Pons (tissue), 1 donor: ENCODE results near the gene LRRIQ1.
A peak's percentile ranks its signal among the peaks of the same experiment; 100 is the strongest.
"Not testable (repeated sequence)": the region's sequence is repeated elsewhere in the genome, so short reads cannot be mapped to it uniquely, and the experiment has no call there.

Experiments
- DNase-seq: peaks from one replicate; pipeline ENCODE4 v3.0.0-alpha.2; 2016; ENCODE audit warnings: low spot score

Gene LRRIQ1

DNA sequence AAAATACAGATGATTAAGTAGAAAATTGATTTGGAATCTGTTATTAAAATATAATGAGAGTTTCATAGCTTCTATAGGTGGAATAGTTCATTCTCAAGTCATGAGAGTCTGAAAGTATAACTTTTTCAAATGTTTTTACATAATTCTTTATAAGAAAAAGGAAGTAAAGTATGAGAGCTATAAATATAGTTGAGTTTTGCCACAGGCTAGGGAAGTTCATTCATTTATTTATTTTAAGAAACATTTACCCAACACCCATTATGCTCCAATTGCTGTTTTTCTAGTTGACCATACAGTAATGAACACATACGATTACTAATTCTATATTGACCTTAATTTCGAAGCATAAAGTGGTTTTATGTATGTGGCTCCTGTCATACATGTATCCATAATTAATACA lies 24.8 kb downstream of the LRRIQ1 start:
- DNase-seq = no peak

DNA sequence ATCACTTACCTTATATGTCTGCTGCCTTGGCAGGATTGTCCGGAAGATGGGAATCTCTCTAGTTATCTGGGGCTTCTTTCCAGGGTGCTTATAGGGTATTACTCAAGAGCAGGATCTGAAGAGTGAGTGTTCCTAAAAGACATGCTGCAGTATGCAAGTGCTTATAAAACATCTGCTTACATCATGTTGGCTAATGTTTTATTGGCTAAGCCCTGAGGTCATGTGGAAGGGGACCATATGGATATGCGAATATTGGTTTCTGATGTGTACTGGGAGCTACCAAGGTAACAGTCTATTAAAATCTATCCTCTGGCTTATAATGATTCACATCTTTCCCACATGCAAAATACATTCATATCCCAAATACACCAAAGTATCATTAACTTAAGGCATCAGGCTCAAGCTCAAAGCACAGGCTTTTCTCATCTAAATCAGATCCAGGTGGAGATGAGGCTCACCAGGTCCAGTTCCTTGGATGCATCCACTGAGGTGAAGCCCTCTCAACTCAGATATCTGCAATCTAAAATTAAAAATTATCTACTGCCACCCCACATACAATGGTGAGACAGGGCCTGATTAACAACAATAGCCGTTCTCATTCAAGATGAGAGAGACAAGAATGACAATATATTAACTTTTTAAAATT lies 29.8 kb downstream of the LRRIQ1 start:
- no peak for DNase-seq

DNA sequence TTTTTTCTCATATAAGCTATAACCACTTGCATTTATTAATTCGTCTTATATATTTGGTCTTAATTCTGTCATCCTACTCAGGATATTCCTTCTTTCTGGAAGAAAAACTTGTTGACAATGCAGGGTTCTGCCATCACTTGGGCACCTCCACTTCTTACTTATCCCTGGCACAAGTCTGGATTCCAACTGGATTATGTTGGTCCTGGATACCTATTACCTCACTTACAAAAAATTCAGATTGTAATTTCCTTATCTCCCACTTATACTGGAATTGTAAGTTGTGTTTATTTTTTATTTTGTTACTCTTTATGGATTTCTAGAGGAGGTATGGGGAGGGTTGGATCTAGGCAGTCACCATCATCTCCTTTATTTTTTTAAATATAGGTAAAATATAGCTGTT lies 36.7 kb downstream of the LRRIQ1 start:
- DNase-seq = no peak

DNA sequence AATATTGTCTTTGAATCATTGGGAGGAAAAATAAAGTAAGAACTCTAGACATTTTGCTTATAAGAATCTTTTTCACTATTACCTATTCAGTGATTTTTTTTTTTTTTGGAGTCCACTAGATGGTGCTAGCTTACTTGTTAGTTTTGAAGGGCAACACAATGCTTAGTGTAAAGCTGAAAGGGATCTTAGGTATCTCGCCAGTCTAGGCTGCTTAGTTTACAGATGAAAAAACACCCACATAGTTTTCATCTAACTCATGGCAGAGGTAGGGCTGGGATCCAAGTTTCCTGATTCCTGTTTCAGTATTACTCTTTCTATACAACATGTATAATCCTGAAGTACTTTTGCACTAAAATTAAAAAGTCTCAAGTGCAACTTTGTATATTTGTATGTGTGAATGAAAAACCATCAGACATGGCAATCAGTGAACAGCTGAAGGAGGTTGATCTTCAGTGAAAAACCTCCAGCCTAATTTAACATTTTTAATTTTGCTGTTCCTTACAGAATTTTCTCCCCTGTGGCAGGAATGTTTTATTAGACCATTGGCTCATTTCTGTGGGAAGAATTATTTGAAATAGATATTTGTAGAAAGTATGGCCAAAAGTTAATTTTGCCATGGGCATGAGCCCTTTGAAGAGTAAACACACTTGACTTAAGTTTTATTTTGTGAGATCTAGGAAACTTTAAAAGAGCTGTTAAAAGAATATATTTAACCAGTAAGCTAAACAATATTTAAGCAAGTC lies 40.7 kb downstream of the LRRIQ1 start:
- peak; percentile 76 for DNase-seq

DNA sequence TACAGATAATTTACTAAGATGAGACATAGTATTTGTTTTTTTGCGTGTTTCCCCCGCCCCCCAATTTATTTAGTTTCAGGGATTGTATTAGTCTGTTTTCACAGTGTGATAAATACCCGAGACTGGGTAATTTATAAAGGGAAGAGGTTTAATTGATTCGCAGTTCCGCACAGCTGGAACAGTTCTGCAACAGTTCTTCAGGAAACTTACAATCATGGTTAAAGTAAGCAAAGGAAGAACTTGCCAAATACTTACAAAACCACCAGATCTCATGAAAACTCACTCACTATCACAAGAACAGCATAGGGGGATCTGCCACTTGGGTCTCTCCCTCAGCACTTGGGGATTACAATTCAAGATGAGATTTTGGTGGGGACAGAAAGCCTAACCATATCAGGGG lies 48.9 kb downstream of the LRRIQ1 start:
- DNase-seq = no peak

DNA sequence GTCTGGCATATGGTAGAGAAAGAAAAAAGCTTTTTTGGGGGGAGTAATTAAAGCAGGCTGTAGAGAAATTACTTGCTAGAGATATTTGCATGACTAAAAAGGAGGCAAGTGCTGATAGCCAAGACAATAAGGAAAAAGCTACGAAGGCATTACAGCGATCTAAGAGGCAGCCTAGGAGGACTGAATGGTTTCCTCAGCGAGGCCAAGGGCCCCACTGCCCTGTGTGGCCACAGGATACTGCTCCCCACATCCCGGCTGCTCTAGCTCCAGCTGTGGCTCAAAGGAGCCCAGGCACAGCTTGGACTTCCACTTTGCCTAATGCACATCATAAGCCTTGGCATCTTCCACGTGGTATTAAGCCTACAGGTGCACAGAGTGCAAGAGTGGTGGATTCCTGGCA lies 53.6 kb downstream of the LRRIQ1 start:
- no peak for DNase-seq

DNA sequence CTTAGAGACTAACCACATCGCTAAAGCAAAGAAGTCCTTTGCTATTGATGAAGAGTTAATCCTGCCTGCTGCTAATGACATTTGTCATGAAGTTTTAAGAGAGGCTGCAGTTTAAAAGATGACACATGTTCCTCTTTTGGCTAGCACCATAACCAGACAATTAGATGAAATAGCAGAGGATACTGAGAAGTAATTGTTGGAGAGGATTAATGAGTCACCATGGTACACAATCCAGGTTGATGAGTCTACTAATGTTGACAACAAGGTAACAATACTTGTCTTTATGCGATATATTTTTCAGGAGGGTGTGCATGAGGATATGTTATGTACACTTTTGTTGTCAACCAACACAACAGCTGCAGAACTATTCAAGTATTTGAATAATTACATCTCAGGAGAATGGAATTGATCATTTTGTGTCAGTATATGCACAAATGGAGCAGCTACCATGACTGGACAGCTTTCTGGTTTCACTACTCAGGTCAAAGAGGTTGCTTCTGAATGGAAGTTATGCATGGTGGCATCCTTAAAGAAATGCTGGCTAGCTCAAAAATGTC lies 56.7 kb downstream of the LRRIQ1 start:
- no peak for DNase-seq

DNA sequence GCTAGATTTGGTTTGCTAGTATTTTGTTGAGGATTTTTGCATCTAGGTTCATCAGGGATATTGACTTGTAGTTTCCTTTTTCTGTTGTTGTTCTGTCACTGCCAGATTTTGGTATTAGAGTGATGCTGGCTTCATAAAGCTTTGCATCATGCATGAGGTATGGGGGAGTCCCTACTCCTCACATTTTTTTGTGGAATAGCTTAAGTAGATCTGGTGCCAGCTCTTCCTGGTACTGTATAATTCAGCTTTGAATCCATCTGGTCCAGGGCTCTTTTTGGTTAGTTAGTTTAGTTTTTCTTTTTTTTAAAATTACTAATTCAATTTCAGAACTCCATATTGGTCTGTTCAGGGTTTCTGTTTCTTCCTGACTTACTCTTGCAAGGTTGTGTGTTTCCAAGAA lies 59.4 kb downstream of the LRRIQ1 start:
- no peak for DNase-seq

DNA sequence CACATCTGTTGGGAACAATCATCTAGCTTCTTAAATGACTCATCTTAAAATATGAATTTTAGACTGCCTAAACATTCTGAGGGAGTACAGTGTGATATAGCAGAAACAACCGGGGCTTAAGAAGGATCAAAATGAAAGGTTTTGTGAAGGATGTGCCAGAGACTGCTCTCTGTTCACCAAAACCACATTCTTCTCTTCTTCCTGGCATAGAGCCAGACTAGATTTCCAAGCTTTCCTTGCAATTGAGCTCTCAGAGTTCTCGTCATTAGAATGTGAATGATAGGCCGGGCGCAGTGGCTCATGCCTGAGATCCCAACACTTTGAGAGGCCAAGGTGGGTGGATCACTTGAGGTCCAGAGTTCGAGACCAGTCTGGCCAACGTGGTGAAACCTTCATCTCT lies 94.5 kb downstream of the LRRIQ1 start:
- no peak for DNase-seq

DNA sequence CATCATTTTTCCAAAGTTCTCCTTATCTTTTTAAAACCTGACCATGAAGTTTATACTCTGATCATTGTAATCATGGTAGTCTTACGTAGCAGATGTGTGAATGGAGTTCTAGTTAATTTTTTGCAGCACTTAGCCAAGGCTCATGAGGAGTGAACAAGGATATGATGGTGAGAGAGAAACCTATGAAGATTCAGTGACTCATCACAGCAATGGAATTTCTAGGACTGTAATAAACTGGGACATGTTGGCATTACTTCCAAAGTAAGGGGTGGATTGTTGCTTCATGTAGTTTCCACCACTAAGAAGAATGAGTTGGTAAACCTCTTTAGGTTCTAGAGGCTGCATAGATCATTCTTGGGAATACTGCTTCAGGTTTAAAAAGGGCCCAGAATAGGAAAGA lies 102.7 kb downstream of the LRRIQ1 start:
- DNase-seq = no peak

DNA sequence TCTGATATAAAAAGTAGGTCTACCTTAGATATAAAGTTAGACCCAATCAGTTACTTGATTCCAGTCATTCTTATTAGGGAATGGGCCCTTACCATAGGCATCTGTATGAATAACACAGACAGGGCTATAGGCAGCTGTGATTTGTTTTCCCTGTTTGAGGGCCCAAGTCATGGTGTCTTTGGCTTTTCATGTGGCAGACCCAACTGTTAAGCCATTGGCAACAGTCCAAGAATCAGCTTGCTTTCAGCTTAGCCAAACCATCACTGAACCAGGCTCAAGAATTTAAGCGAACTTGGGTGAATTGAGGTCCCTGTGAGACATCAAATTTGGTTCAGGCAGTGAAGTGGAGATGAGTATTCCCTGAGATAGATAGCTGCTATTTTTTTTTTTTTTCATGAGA lies 111.2 kb downstream of the LRRIQ1 start:
- no peak for DNase-seq

DNA sequence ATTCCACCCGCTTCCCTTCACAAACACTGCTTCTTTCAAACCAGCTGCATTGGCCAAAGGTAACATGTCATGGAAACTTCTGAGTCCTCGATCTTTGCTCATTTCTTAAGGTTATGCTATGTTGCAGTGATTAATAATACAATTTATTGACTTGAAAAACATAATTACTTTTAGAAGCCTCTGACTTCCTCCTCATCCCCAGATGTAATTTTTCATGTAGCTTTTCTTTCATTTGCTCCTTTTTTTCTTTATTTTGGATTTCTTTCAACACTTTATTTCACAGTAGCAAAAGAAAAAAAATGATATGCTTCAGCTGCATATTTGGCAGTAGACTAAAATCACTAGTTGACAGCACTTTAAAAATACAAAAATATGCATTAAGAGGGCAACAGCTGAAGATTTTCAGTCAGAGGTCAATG lies 116.2 kb downstream of the LRRIQ1 start:
- DNase-seq = no peak

DNA sequence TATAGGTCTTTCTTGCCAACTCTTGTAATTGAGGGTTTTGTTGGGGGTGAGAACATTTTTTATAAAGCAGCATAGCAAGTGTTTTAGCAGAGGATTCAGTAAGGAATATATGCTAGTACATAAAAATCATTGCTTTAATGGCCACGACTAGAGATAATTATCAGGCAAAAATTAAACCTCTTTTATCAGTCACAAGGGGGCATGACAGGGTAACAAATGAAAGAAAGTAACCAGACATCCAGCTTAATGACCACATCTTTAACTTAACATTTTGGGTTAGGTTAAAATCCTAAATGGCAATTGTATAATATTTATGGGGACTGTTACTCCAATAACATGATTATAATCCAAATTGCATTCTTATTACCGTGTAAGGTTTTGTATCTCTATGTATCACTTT lies 119.6 kb downstream of the LRRIQ1 start:
- peak; percentile 15 for DNase-seq

DNA sequence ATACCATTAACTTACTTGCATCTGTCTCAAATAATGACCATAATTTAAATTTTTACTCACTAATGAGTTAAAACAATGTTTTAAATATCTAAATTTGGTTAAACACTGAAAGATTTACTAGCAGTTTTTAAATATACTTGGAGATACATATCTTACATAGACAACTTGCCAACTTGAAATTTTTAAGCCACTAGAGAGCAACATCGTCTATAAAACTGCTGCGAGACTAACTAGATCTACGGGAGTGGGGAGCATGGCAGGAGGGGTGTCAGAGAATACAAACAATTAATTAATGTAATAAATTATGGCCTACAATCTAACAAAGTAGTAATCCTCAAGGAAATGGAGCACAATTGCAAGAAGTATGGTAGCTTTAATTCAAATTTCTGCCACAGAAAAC lies 120.4 kb downstream of the LRRIQ1 start:
- no peak for DNase-seq

DNA sequence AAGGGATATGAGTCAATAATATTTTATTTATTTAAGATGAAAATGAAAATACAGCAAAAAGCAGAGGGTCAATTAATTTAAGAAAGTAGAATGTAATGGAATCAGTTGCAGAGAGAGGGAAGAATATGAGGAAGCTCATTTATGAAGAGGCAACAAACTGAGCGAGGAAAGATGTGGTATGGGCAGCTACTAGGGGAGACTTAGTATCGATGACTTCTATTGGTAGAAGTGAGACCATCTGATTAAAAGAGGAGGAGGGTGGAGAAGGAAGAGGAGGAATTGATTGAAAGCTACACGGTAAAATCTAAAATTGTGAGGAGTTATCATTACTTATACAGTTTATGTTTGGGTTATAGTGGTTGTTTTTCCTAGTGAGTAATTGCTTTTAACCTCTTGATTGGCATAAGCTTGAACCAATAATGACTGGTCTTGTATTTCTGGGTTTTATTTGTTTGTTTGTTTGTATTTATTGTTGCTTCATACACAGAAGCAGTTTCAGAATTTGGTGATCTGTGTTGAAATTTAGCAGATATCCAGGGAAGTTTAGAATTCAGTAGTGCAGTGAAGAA lies 121.0 kb downstream of the LRRIQ1 start:
- DNase-seq = no peak

DNA sequence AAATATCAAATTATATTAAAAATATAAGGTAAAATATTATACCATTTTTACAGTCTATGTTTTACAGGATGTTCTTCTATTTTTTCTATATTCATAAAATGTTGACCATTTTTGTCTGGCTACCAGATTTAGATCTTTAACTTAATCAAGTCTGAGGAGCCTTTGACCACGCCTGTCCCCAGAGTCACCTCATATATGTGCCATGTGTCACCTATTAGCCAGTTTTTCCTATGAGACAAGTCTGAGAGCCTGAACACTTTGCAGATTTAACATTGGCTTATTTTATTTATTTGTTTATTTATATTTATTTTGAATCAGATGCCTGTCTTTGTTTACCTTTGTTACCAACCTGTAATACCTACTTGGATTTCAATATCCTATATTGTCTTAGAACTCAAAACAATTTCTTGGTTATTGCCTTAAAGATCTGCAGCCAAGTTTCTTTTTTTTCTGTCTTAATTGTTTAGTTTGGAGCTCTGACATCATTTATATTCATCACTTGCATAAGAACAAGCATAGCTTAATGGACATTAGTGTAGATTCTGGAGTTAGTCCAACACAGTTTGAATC lies 127.7 kb downstream of the LRRIQ1 start:
- no peak for DNase-seq

DNA sequence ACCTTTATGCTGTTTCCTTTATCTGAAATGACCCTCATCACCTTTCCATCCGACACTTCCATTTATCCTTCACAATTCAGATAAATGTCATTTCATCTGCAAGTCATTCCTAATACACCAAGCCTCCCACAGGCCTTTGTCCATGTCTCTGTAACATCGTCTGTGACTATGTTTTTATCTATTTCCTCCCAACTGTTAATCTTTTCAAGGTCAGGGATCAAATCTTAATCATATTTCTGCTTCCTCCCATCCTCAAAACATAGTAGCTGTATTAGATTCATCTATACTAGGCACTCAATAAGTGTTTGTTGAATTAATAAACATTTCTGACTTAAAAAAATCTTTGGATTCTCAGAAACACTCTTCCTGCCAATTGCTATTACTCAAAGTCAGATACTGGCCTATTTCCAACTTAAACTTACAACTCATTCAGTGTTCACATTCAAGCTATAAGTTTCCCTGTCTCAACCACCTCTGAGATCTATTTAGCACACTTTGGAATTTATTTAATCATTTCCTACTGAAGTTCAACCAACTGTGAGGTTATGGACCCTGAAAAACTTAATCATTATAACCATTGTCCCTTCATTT lies 143.6 kb downstream of the LRRIQ1 start:
- no peak for DNase-seq

DNA sequence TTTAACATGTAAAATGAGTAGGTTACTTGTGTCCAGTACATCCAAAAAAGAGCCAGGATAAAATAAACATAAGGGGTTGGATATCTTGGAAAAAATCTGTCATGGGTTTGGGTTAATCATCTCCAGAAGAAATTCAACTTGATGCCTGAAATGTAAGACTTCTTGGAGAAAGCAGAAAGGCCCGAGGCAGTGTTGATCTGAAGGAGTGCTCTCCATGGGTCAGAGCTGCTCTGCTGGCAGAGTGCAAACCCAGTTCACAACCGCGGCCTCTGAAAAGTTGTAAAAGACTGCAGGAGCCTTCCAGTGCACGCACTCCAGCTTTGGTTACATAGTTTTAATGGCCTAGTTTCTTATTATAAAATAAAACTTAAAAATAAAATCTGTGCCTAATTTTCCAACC lies 146.5 kb downstream of the LRRIQ1 start:
- DNase-seq = no peak

DNA sequence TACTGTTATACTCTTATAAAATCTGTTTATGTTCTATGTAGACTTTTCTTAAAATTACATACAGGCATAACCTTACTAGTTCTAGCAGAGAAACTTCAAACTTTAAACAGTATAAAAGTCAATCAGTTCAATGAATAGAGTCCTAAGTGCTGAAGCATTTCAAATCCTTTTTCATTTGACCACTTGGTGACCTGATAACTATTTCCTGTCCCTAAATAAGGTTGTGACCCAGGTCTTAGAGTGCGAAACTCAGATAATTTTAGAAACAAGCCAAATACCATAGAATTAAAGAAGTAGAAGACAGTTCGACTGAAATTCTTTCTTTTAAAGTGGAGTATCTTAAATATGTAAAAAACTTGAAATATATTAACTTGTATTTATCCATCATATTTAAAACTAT lies 147.7 kb downstream of the LRRIQ1 start:
- DNase-seq = no peak

DNA sequence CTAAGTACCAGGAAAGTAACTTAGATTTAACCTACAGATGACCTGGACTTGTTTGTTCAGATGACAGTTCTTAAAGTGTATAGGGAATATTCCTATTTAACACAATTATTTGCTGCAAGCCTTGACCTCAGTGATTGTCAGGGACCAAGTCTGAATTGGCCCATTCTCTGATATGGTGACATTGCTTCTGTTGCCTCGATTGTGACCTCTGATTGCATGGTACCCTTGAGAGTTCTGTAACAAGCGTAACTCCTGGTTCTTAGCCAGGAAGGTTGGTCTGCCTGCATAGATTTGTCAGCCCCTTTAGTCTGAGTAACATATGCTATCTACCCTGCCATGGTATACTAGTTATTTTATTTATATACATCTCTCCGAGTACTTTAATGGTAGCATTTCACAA lies 150.1 kb downstream of the LRRIQ1 start:
- no peak for DNase-seq

DNA sequence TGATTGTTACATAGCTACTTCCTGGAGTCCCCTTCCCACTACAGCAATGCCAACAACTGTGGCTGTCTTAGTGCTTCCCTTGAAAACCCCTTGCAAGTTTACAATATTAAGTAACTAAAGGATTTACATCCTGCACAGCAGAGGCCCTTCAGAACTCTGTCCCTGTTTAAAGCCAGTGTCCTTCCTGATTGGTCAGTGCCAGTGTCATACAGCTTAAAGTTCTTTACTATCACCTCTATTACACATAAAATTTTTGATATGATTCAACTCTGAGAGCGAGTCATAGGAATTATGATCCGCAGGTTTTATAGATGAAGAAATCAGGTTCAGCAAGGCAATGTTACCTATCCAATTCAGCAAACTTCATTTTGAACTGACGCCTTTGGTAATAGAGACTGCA lies 152.5 kb downstream of the LRRIQ1 start:
- no peak for DNase-seq

DNA sequence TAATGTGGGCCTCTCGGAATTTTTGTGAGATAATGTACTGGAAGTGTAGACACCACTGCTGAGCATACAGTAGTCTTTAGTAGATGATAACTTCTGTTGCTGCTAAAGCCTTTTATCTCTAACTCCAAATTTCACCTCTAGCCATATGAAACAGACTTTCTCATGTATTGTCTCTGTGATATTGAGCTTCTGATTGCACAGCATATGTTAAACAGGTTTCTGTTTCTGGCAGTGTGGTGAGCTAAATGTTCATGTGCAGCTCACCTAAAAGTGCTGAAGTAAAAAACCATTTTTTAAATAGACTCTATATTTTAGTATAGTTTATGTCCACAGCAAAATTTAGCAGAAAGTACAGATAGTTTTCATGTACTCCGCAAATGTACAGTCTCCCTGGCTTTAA lies 154.6 kb downstream of the LRRIQ1 start:
- no peak for DNase-seq

DNA sequence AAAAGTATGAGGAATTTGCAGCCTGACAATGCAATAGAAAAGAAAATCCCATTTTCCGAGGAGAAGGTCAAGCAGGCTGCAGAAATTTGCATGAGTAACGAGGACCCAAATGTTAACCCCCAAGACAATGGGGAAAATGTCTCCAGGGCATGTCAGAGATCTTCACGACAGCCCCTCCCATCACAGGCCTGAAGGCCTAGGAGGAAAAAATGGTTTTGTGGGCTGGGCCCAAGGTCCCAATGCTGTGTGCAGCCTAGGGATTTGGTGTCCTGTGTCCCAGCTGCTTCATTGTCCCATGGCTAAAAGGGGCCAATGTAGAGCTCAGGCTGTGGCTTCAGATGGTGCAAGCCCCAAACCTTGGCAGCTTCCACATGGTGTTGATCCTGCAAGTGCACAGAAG lies 167.7 kb downstream of the LRRIQ1 start:
- not testable (repeated sequence) for DNase-seq
